Activated CD4-positive, alpha-beta T cell treated with anti-CD3 and anti-CD28 coated beads, Interleukin-2, amount 10 ng/mL, durations not matched to agents 24 days and 14 days (primary cell): ENCODE measurements around the gene ZNF492. TPM values are rescaled to one million over a fixed set of nuclear protein-coding genes. Genes with fewer than 3 reads are reported as not detected.
"Not testable (repeated sequence)": the region's sequence is repeated elsewhere in the genome, so short reads cannot be mapped to it uniquely, and the experiment has no call there.

Experiments
- DNase-seq: peaks from one replicate; pipeline ENCODE4 v3.0.0; 2022
- H3K27ac Mint-ChIP-seq: one replicate; pipeline ENCODE4 v1.8.0; 2022; ENCODE audit warnings: mild to moderate bottlenecking, mixed read lengths
- H3K27me3 Mint-ChIP-seq: one replicate; pipeline ENCODE4 v1.8.0; 2022; ENCODE audit warnings: mixed read lengths
- H3K36me3 Mint-ChIP-seq: one replicate; pipeline ENCODE4 v1.8.0; 2022; ENCODE audit warnings: low read depth, mild to moderate bottlenecking, mixed read lengths
- H3K4me1 Mint-ChIP-seq: one replicate; pipeline ENCODE4 v1.8.0; 2021; ENCODE audit warnings: mixed read lengths
- H3K4me3 Mint-ChIP-seq: one replicate; pipeline ENCODE4 v1.8.0; 2022; ENCODE audit warnings: mild to moderate bottlenecking, moderate library complexity, mixed read lengths
- H3K9me3 Mint-ChIP-seq: one replicate; pipeline ENCODE4 v1.8.0; 2021; ENCODE audit warnings: mixed read lengths
- intact Hi-C: fragments of 100-400 bp; cut with micrococcal nuclease; formaldehyde crosslinking; loops from one replicate; pipeline ENCODE4 v1.15.1; 2023
- total RNA-seq: library from RNA; stranded (reverse); gene quantifications from 2 replicates; pipeline ENCODE4 v1.2.3, GENCODE V29; 2022

Gene ZNF492
- total RNA-seq, 1 donor from 2014 or later, result 0.26 TPM

GRCh38 chr19:22607653-22608430 is 26.3 kb upstream of the ZNF492 start:
- H3K9me3 Mint-ChIP-seq, result peaks cover 25% of the 10 kb centered on the region
- no peak for DNase-seq
- no peaks in the 10 kb centered on the region for H3K27me3 Mint-ChIP-seq
- intact Hi-C loops, result no loop called here
- no peak overlapping the region for H3K27ac Mint-ChIP-seq
- peaks cover 3% of the 10 kb centered on the region for H3K36me3 Mint-ChIP-seq
- no peak overlapping the region for H3K4me3 Mint-ChIP-seq
- H3K4me1 Mint-ChIP-seq, result no peaks in the 10 kb centered on the region

GRCh38 chr19:22608441-22608840 is 25.7 kb upstream of the ZNF492 start:
- Mint-ChIP-seq H3K4me1 (no peaks in the 10 kb centered on the region), H3K27ac (no peak overlapping the region), H3K36me3 (peaks cover 3% of the 10 kb centered on the region), H3K27me3 (no peaks in the 10 kb centered on the region), H3K4me3 (no peak overlapping the region), H3K9me3 (peaks cover 25% of the 10 kb centered on the region)
- intact Hi-C loops, result no loop called here
- DNase-seq, result no peak

DNA sequence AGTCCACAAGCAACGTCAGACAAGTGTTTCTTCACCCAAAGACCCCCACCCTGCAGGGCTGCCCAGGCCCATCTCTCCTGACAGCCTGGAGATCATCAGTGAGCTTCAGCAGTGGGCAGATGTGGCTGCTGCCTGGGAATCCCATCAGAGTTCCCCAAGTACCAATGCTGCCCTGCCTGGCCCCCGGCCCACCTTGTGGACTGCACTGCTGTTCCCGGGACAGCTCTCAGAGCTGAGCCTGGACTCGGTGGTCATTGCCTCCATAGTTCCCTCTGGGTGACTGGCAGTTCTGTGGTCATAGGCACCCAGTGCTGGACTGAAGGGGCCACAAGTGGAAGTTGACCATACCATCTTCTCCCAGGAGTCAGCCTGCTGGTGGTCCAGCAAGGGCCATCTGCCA is 24.5 kb upstream of the ZNF492 start:
- Mint-ChIP-seq H3K4me3 (no peak overlapping the region), H3K36me3 (peaks cover 3% of the 10 kb centered on the region), H3K27ac (no peak overlapping the region), H3K4me1 (no peaks in the 10 kb centered on the region), H3K27me3 (no peaks in the 10 kb centered on the region), H3K9me3 (peaks cover 30% of the 10 kb centered on the region)
- intact Hi-C loops, result no loop called here
- no peak for DNase-seq

DNA sequence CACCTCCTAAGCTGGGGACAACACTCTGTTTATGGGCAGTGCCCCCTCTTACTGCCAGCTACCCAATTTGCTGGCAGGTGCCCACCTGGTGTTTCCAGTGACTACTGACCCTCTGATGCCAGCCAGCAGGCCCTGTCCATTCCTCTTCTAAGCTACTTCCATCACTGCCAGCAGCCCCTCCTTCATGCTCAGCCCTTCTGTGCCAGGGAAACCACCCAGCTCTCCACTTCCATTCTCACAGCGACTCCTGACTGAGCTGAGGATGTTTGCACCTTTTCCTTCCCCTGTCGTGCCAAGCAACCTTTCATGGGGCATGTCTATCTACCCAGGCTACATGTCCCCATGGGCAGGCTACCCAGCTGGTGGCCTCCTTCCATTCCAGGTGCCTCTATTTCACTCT is 24.0 kb upstream of the ZNF492 start:
- DNase-seq, result no peak
- Mint-ChIP-seq H3K27me3 (no peaks in the 10 kb centered on the region), H3K4me1 (no peaks in the 10 kb centered on the region), H3K36me3 (peaks cover 3% of the 10 kb centered on the region), H3K9me3 (peaks cover 30% of the 10 kb centered on the region), H3K27ac (no peak overlapping the region), H3K4me3 (no peak overlapping the region)
- intact Hi-C loops, result no loop called here

- H3K27ac Mint-ChIP-seq, result no peak overlapping the region
- no peak for DNase-seq
- H3K4me1 Mint-ChIP-seq, result no peaks in the 10 kb centered on the region
- no peaks in the 10 kb centered on the region for H3K27me3 Mint-ChIP-seq
- H3K9me3 Mint-ChIP-seq, result peaks cover 24% of the 10 kb centered on the region
- H3K4me3 Mint-ChIP-seq, result no peak overlapping the region
- intact Hi-C loops, result no loop called here
- H3K36me3 Mint-ChIP-seq, result no peaks in the 10 kb centered on the region
Observed at GRCh38 chr19:22612316-22612715, 21.8 kb upstream of the ZNF492 start.

- Mint-ChIP-seq H3K27me3 (no peaks in the 10 kb centered on the region), H3K4me1 (no peaks in the 10 kb centered on the region), H3K9me3 (peaks cover 18% of the 10 kb centered on the region), H3K36me3 (peaks cover 2% of the 10 kb centered on the region), H3K4me3 (no peak overlapping the region), H3K27ac (no peak overlapping the region)
- intact Hi-C loops, result no loop called here
- no peak for DNase-seq
Observed at GRCh38 chr19:22616659-22617058, 17.5 kb upstream of the ZNF492 start.

DNA sequence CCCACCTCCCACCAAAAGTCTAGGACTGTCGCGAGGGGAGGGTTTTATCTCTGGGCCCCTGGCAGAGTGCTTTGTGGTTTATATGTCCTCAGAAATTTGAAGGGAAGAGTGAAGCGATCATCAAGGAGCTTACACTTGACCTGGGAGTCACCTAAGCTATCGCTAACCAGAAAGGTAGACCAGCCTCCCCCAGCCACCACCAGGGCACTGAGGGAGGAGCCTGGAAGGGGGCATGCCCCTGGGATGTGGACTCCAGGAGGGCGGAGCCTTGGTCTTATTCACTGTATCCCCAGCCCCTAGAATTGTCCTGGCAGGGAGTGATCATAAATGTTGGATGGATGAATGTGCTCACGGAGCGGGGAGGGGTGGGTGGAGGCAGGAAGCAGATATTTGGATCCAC is 16.9 kb upstream of the ZNF492 start:
- H3K4me3 Mint-ChIP-seq, H3K36me3 Mint-ChIP-seq, H3K27me3 Mint-ChIP-seq, intact Hi-C loops, DNase-seq, H3K4me1 Mint-ChIP-seq, H3K27ac Mint-ChIP-seq: not testable (repeated sequence)
- peaks cover 18% of the 10 kb centered on the region for H3K9me3 Mint-ChIP-seq

GRCh38 chr19:22617614-22618320 is 16.4 kb upstream of the ZNF492 start:
- no peak for DNase-seq
- Mint-ChIP-seq H3K4me3 (no peak overlapping the region), H3K27me3 (no peaks in the 10 kb centered on the region), H3K4me1 (no peaks in the 10 kb centered on the region), H3K9me3 (peaks cover 18% of the 10 kb centered on the region), H3K27ac (no peak overlapping the region), H3K36me3 (peaks cover 2% of the 10 kb centered on the region)
- intact Hi-C loops, result no loop called here

DNA sequence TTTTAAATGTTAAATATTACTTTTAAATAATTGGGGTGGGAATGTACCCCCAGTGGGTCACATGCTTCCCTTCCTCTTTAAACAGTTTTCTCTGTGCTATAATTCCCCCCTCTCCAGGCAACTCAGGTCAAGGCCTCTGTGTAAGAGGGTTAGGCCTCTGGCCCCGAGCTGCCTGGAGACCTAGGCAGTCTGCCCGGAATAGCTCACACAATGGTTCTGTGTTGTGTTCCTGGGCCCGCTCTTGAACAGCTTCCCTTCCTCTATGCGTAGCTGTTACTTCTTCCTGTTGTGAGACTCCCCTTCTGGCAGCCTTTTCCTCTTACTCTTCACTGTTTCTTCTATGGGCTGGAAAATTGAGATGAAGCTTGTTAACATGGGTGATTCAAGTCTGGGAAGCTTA is 14.8 kb upstream of the ZNF492 start:
- Mint-ChIP-seq H3K27me3 (no peaks in the 10 kb centered on the region), H3K27ac (no peak overlapping the region), H3K4me3 (no peak overlapping the region), H3K9me3 (peaks cover 14% of the 10 kb centered on the region), H3K4me1 (no peaks in the 10 kb centered on the region), H3K36me3 (peaks cover 2% of the 10 kb centered on the region)
- intact Hi-C loops, result no loop called here
- DNase-seq, result no peak

GRCh38 chr19:22619932-22620331 is 14.2 kb upstream of the ZNF492 start:
- intact Hi-C loops, result no loop called here

GRCh38 chr19:22620401-22620800 is 13.7 kb upstream of the ZNF492 start:
- Mint-ChIP-seq H3K9me3 (peaks cover 14% of the 10 kb centered on the region), H3K36me3 (peaks cover 2% of the 10 kb centered on the region), H3K4me1 (no peaks in the 10 kb centered on the region), H3K4me3 (no peak overlapping the region), H3K27me3 (no peaks in the 10 kb centered on the region), H3K27ac (no peak overlapping the region)
- DNase-seq, result no peak
- intact Hi-C loops, result no loop called here

More at GRCh38 chr19:22619932-22620331, 14.2 kb upstream of the ZNF492 start:
- Mint-ChIP-seq H3K9me3 (peaks cover 14% of the 10 kb centered on the region), H3K4me1 (no peaks in the 10 kb centered on the region), H3K27me3 (no peaks in the 10 kb centered on the region), H3K36me3 (peaks cover 2% of the 10 kb centered on the region), H3K4me3 (no peak overlapping the region), H3K27ac (no peak overlapping the region)
- DNase-seq, result no peak

DNA sequence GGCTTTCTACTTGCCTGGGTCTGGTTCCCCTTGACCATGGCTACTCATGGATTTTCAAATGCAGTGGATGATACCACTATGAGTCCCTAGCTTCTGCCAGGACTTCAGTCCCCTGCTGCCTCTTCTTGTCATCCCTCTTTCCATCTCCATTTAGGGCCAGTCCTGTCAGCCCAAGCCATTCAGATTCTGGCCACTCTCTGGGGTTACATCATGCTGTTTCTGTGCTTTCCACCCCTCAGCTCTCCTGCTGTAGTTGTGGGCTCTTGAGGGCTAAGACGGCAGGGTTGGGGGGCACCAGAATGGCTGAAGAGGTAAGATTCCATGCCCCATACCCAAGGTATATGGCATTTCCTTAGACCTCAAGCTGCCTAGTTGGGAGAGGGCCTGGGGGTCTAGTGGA is 13.2 kb upstream of the ZNF492 start:
- Mint-ChIP-seq H3K4me3 (no peak overlapping the region), H3K4me1 (no peaks in the 10 kb centered on the region), H3K27ac (no peak overlapping the region), H3K36me3 (peaks cover 2% of the 10 kb centered on the region), H3K27me3 (no peaks in the 10 kb centered on the region), H3K9me3 (peaks cover 10% of the 10 kb centered on the region)
- intact Hi-C loops, result no loop called here
- no peak for DNase-seq

GRCh38 chr19:22622020-22622419 is 12.1 kb upstream of the ZNF492 start:
- no peak overlapping the region for H3K4me3 Mint-ChIP-seq
- no peak for DNase-seq
- intact Hi-C loops, result no loop called here
- H3K27me3 Mint-ChIP-seq, result no peaks in the 10 kb centered on the region
- H3K27ac Mint-ChIP-seq, result no peak overlapping the region
- peaks cover 2% of the 10 kb centered on the region for H3K36me3 Mint-ChIP-seq
- H3K9me3 Mint-ChIP-seq, result peaks cover 13% of the 10 kb centered on the region
- no peaks in the 10 kb centered on the region for H3K4me1 Mint-ChIP-seq

DNA sequence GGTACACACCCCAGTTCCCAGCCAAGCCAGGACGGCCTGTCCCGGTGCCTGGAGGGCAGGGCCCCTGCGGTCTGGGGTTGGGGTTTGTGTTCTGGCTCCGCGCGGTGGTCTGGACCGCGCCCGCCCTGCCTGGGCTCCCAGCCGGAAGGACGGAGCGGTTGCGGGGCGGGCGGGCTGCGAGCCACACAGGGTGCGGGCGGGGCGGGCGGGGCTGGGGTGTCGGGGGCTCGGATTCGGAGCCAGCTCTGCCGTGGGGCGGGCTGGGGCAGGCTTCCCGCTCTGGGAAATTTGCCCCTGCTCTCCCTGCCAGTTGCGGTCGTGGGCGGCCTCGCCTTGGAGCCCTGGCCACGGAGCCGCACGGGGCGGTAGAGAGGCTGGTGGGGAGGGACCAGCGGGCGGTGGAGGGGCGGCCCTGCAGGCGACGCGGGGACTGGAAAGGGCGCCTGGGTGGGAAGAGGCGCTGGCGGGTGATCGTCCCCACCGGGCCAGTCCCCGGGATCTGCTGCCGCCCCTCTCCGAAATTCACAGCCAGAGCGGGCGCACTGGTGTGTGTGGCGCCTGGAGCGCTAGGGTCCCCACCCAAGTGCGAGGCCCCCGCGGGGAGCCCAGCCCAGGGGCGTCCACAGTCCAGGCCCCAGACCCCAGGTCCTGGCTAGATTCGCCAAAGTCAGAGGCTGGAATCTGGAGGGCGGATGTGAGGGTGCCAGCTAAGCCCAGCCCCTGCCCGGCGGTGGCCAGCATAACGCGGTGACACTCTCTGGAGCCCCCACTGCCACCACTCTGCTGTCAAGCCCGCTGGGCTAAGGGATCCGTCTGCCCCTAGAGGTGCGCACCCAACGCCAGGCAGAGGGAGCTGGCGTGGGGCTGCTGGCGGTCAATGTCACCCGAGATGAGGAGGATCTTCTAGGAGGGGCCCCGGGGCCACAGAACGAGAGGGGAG is 11.0 kb upstream of the ZNF492 start:
- Mint-ChIP-seq H3K4me3 (no peak overlapping the region), H3K27me3 (no peaks in the 10 kb centered on the region), H3K4me1 (no peaks in the 10 kb centered on the region), H3K36me3 (peaks cover 2% of the 10 kb centered on the region), H3K9me3 (peaks cover 18% of the 10 kb centered on the region), H3K27ac (no peak overlapping the region)
- no peak for DNase-seq
- intact Hi-C loops, result no loop called here
